ENCODE results near the gene CD300LG. TPM values are rescaled to one million over a fixed set of nuclear protein-coding genes. Genes with fewer than 3 reads are reported as not detected.
"Not testable (repeated sequence)": the region's sequence is repeated elsewhere in the genome, so short reads cannot be mapped to it uniquely, and the experiment has no call there.

CD300LG gene
- total RNA-seq, 1 donor from 2014 or later, result not detected

DNA sequence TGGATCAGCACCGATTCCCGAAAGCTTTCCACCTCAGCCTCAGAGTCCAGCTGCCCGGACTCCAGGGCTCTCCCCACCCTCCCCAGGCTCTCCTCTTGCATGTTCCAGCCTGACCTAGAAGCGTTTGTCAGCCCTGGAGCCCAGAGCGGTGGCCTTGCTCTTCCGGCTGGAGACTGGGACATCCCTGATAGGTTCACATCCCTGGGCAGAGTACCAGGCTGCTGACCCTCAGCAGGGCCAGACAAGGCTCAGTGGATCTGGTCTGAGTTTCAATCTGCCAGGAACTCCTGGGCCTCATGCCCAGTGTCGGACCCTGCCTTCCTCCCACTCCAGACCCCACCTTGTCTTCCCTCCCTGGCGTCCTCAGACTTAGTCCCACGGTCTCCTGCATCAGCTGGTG, 15.0 kb downstream of the CD300LG start:
- Histone ChIP-seq H3K27me3 (ENCODE audit: control insufficient read depth, insufficient read depth, low read length) (peaks cover 13% of the 10 kb centered on the region), H3K36me3 (ENCODE audit: control insufficient read depth, insufficient read depth, low read length) (no peaks in the 10 kb centered on the region), H3K4me3 (ENCODE audit: low read depth, low read length) (no peak overlapping the region)
- TF ChIP-seq, protein P1, sequence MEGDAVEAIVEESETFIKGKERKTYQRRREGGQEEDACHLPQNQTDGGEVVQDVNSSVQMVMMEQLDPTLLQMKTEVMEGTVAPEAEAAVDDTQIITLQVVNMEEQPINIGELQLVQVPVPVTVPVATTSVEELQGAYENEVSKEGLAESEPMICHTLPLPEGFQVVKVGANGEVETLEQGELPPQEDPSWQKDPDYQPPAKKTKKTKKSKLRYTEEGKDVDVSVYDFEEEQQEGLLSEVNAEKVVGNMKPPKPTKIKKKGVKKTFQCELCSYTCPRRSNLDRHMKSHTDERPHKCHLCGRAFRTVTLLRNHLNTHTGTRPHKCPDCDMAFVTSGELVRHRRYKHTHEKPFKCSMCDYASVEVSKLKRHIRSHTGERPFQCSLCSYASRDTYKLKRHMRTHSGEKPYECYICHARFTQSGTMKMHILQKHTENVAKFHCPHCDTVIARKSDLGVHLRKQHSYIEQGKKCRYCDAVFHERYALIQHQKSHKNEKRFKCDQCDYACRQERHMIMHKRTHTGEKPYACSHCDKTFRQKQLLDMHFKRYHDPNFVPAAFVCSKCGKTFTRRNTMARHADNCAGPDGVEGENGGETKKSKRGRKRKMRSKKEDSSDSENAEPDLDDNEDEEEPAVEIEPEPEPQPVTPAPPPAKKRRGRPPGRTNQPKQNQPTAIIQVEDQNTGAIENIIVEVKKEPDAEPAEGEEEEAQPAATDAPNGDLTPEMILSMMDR (IDR thresholded peaks at IDR 0.05; ENCODE audit: insufficient read depth, low read length, severe bottlenecking), result no peak
- DNase-seq (ENCODE audit: low read depth) (no peak), FAIRE-seq (no peak)

DNA sequence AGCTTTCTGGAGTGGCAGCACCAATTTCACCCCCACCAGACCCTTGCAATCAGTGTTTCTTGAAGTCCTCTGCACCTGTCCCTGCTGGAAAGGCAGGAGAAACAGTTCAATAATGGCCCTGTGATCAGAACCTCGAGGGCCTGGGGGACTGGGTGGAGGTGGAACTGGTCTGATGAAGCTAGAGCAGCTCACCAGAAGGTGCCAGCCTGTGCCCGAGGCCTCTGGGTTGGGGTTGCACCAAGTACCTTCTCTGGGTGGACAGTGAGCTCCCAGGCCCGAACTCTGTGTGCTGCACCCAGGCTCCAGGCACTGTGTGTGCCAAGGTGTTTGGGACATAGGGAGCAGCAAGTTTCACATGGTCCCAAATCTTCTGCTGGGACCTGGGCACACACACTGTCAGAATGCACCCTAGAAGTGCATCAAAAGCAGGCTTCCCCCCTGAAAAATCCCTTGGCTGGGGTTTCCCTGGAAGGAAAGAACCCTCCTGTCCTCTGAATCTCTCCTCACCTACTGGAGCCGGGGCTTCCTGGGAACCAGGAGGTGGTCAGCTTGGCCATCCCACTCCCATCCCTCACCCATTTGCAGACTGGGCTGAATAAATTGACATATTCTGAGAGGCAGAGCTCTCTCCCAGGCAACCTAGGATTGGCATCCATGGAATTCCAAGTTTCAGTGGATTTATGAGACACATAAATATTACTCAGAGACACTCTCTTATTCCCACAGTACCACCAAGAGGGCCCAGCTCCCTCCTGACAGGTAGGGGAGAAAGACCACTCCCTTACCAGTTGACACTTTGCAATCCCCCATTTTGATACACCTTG, 17.4 kb downstream of the CD300LG start:
- Histone ChIP-seq H3K27me3 (ENCODE audit: control insufficient read depth, insufficient read depth, low read length) (peaks cover 10% of the 10 kb centered on the region), H3K36me3 (ENCODE audit: control insufficient read depth, insufficient read depth, low read length) (no peaks in the 10 kb centered on the region), H3K4me3 (ENCODE audit: low read depth, low read length) (no peak overlapping the region)
- no peak for FAIRE-seq
- no peak for DNase-seq (ENCODE audit: low read depth)
- TF ChIP-seq, protein P1 (IDR thresholded peaks at IDR 0.05; ENCODE audit: insufficient read depth, low read length, severe bottlenecking), result no peak

- FAIRE-seq (no peak), DNase-seq (ENCODE audit: low read depth) (no peak)
- Histone ChIP-seq H3K36me3 (ENCODE audit: control insufficient read depth, insufficient read depth, low read length) (no peaks in the 10 kb centered on the region), H3K27me3 (ENCODE audit: control insufficient read depth, insufficient read depth, low read length) (peaks cover 5% of the 10 kb centered on the region), H3K4me3 (ENCODE audit: low read depth, low read length) (no peak overlapping the region)
- TF ChIP-seq, protein P1 (IDR thresholded peaks at IDR 0.05; ENCODE audit: insufficient read depth, low read length, severe bottlenecking), result no peak
These were observed 21.4 kb downstream of the CD300LG start for GRCh38 chr17:43868226-43868994.

DNA sequence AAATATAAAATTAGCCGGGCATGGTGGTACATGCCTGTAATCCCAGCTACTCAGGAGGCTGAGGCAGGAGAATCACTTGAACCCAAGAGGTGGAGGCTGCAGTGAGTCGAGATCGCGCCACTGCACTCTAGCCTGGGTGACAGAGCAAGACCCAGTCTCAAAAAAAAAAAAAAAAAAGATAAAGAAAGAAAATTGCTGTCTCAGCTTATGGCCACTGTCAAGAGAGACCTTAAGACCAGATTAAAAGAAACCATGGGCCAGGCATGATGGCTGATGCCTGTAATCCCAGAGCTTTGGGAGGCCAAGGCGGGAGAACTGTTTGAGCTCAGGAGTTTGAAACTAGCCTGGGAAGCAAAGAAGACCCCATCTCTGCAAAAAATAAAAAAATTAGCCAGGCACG, 22.1 kb downstream of the CD300LG start:
- FAIRE-seq; H3K27me3 ChIP-seq (ENCODE audit: control insufficient read depth, insufficient read depth, low read length); DNase-seq (ENCODE audit: low read depth): not testable (repeated sequence)

DNA sequence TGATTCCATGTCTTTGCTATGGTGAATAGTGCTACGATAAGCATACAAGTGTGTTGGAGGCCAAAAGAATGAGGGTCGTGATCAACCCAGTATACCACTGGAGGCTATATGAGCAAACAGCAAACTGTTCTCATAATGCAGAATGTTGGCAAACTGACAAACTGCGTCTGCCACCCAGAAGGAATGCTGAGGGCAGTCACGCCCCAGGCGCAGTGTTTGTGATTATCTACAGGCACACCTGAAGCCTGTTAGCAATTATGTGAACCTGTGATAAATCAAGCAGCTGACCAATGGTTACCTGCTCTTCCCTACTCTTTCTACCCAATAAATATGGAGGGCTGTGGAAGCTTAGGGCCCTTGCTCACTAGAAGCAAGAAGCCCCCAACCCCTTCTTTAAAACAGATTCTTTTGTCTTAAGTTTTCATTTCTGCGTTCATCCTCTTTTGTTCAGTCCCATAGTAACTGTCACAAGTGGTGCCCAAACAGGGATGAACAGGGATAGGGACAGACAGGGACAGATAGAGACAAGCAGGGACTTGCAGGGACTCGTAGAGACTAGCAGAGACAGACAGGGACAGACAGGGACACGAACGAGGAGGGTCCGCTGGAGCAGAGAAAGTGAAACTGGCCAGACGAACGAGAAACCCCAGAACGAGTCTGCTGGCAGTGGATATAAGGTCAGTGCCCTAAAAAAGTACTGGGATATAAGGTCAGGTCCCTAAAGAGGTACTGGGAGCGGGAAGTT, 25.1 kb downstream of the CD300LG start:
- DNase-seq (ENCODE audit: low read depth), result peak; percentile 34
- Histone ChIP-seq H3K27me3 (ENCODE audit: control insufficient read depth, insufficient read depth, low read length) (peaks cover 7% of the 10 kb centered on the region), H3K36me3 (ENCODE audit: control insufficient read depth, insufficient read depth, low read length) (no peaks in the 10 kb centered on the region), H3K4me3 (ENCODE audit: low read depth, low read length) (no peak overlapping the region)
- FAIRE-seq, result no peak
- TF ChIP-seq, protein P1 (IDR thresholded peaks at IDR 0.05; ENCODE audit: insufficient read depth, low read length, severe bottlenecking), result no peak

More for the DNA sequence above, 22.1 kb downstream of the CD300LG start:
- not testable (repeated sequence) for H3K4me3 ChIP-seq (ENCODE audit: low read depth, low read length); H3K36me3 ChIP-seq (ENCODE audit: control insufficient read depth, insufficient read depth, low read length)

GRCh38 chr17:43873091-43873490, 26.1 kb downstream of the CD300LG start:
- no peaks in the 10 kb centered on the region for H3K36me3 ChIP-seq (ENCODE audit: control insufficient read depth, insufficient read depth, low read length)
- peaks cover 7% of the 10 kb centered on the region for H3K27me3 ChIP-seq (ENCODE audit: control insufficient read depth, insufficient read depth, low read length)
- FAIRE-seq, result no peak
- H3K4me3 ChIP-seq (ENCODE audit: low read depth, low read length), result no peak overlapping the region
- no peak for DNase-seq (ENCODE audit: low read depth)
- TF ChIP-seq, protein P1 (IDR thresholded peaks at IDR 0.05; ENCODE audit: insufficient read depth, low read length, severe bottlenecking), result no peak

Data from bronchial epithelial cell (primary cell).